GM21737 (cell line): Measurements from ENCODE around the gene FAM3B.

ENCODE experiments used
- ATAC-seq: cut with Tn5 transposase; IDR thresholded peaks from one replicate; pipeline ENCODE4 v1.9.1; 2021; ENCODE audit warnings: mild to moderate bottlenecking, moderate library complexity; ENCODE audit not compliant: unreplicated experiment

Gene FAM3B

GRCh38 chr21:41367301-41367944, 50.8 kb downstream of the FAM3B start:
- no peak for ATAC-seq

- no peak for ATAC-seq
Measured at GRCh38 chr21:41367945-41368734, 51.5 kb downstream of the FAM3B start.

- no peak for ATAC-seq
Measured at GRCh38 chr21:41368735-41369104, 52.1 kb downstream of the FAM3B start.

- ATAC-seq: peak; percentile 43
Measured at GRCh38 chr21:41369105-41369919, 52.7 kb downstream of the FAM3B start.

GRCh38 chr21:41369920-41370839, 53.6 kb downstream of the FAM3B start:
- no peak for ATAC-seq

GRCh38 chr21:41370840-41371684, 54.5 kb downstream of the FAM3B start:
- no peak for ATAC-seq

- no peak for ATAC-seq
Measured at GRCh38 chr21:41371685-41372030, 55.1 kb downstream of the FAM3B start.

- no peak for ATAC-seq
Measured at GRCh38 chr21:41373253-41373652, 56.7 kb downstream of the FAM3B start.

GRCh38 chr21:41373763-41374162, 57.2 kb downstream of the FAM3B start:
- ATAC-seq: no peak

- ATAC-seq: no peak
Measured at GRCh38 chr21:41374177-41374712, 57.6 kb downstream of the FAM3B start.

- ATAC-seq: no peak
Measured at GRCh38 chr21:41374867-41375533, 58.4 kb downstream of the FAM3B start.

- ATAC-seq: no peak
Measured at GRCh38 chr21:41375875-41376274, 59.3 kb downstream of the FAM3B start.

GRCh38 chr21:41377715-41378114, 61.1 kb downstream of the FAM3B start:
- no peak for ATAC-seq

GRCh38 chr21:41378849-41379248, 62.2 kb downstream of the FAM3B start:
- ATAC-seq: no peak

GRCh38 chr21:41379901-41380300, 63.3 kb downstream of the FAM3B start:
- no peak for ATAC-seq

- ATAC-seq: no peak
Measured at GRCh38 chr21:41381731-41382130, 65.1 kb downstream of the FAM3B start.

- ATAC-seq: no peak
Measured at GRCh38 chr21:41387042-41387819, 70.6 kb downstream of the FAM3B start.

GRCh38 chr21:41387824-41388223, 71.2 kb downstream of the FAM3B start:
- no peak for ATAC-seq
